RWPE1 (cell line): ENCODE measurements around the gene DLGAP4.
"Not testable (repeated sequence)": the region's sequence is repeated elsewhere in the genome, so short reads cannot be mapped to it uniquely, and the experiment has no call there.

Experiments
- CTCF ChIA-PET: fragments of 350-600 bp; sonication (Branson Sonifier 250); formaldehyde crosslinking; extraction: SDS; loops from one replicate; lab custom pipeline; 2021; lab: Yijun Ruan, JAX
- POLR2A ChIA-PET: fragments of 400-600 bp; formaldehyde crosslinking; extraction: SDS; loops from one replicate; lab custom pipeline; 2020; ENCODE audit warnings: antibody characterized with exemption; ENCODE audit not compliant: low non-redundant PET; lab: Yijun Ruan, JAX
- DNase-seq: peaks from one replicate; pipeline ENCODE4 v3.0.0; 2012; ENCODE audit warnings: low spot score
- H3K27ac ChIP-seq: fragments of 450-650 bp; 2 replicates; pipeline ENCODE4 v1.5.1; 2017
- TF ChIP-seq, protein P1 (sequence below): fragments of 450-650 bp; conservative IDR thresholded peaks from 2 replicates; pipeline ENCODE4 v1.5.1; 2017; ENCODE audit warnings: low read depth, mild to moderate bottlenecking

The DLGAP4 gene

DNA sequence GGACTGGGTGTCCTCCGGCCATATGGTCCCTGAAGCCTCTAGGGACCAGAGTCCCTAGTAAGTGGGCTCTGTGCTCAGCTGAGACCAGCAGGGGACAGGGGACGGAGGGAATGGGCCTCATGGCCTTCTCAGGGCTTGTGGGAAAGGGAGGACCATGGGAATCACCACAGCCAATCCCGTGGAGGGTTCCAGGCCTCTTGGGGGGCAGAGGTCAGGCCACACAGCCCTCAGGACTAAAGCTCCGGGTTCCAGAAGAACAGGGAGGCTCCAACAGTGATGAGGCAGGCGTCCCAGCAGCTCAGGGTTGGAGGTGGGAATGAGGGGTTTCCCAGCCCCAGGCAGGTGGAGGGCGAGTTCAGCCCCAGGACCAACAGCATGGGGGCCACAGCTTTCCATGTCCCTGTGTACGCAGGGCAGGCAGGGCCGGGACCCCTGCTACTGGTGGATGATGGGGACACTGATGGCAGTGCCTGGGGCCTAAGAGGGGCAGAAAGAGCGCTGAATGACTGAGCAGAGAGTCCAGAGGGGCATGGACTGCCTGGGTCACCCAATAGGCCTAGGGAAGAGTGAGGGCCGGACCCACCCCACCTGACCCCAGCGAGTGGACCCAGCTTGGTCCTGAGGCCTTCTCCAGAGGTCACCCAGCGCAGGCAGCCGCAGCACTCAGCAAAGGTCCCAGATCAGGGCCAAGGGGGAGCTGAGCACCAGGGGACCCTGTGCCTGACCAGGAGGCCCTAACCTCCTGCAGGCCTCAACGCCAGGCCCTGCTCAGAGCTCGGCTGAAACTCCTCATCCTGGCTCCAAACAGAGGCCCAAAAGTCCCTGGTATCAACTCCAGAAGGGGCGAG, 244.0 kb downstream of the DLGAP4 start:
- POLR2A ChIA-PET = no interaction called here

DNA sequence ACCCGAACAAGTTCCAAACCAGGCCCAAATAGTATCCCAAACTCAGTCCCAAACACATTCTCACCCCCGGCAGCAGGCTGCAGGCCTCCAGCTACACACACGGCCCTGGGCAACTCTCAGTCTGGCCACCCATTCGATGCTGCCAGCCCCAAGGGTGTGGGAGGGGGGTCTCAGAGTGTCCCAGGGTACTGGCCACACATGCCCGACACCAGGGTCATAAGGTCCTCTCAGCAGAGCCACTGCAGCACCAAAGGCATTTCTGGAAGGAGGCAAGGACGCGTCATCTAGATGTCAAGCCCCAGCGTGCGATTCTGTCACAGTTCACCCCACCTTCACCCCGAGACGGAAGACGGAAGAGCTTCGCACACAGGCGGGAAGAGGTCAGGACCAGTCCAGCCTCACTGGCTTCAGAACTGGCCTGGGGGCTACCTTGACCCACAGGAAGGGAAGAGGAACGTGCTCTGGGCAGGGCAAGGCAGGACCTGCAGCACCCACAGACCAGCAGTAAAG, 244.7 kb downstream of the DLGAP4 start:
- TF ChIP-seq, protein P1, sequence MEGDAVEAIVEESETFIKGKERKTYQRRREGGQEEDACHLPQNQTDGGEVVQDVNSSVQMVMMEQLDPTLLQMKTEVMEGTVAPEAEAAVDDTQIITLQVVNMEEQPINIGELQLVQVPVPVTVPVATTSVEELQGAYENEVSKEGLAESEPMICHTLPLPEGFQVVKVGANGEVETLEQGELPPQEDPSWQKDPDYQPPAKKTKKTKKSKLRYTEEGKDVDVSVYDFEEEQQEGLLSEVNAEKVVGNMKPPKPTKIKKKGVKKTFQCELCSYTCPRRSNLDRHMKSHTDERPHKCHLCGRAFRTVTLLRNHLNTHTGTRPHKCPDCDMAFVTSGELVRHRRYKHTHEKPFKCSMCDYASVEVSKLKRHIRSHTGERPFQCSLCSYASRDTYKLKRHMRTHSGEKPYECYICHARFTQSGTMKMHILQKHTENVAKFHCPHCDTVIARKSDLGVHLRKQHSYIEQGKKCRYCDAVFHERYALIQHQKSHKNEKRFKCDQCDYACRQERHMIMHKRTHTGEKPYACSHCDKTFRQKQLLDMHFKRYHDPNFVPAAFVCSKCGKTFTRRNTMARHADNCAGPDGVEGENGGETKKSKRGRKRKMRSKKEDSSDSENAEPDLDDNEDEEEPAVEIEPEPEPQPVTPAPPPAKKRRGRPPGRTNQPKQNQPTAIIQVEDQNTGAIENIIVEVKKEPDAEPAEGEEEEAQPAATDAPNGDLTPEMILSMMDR = no peak
- DNase-seq = peak; percentile 57
- CTCF ChIA-PET = interaction anchor here (0.7 to 1.5 kb wide), 4 partner anchors 9 to 369 kb away, joined by 3 to 5 read pairs (median 4); partner anchors contain the start of gene MYL9
- POLR2A ChIA-PET = no interaction called here
- peak overlapping the region; percentile 15 for H3K27ac ChIP-seq

More for the DNA sequence above, 244.0 kb downstream of the DLGAP4 start:
- no peak for DNase-seq
- CTCF ChIA-PET = interaction anchor here (0.5 to 1.5 kb wide), 6 partner anchors 8 to 370 kb away, joined by 3 to 5 read pairs (median 3); partner anchors contain the start of genes MYL9 and RAB5IF
- H3K27ac ChIP-seq = peak overlapping the region; percentile 15
- TF ChIP-seq, protein P1 = no peak

- ChIA-PET CTCF (interaction anchor here (0.6 kb wide), 1 partner anchor 355 kb away, joined by 3 read pairs; no protein-coding TSS in a partner anchor), POLR2A (no interaction called here)
- no peak overlapping the region for H3K27ac ChIP-seq
- TF ChIP-seq, protein P1 = no peak
- no peak for DNase-seq
Observed at GRCh38 chr20:36555248-36555647, 249.1 kb downstream of the DLGAP4 start.

DNA sequence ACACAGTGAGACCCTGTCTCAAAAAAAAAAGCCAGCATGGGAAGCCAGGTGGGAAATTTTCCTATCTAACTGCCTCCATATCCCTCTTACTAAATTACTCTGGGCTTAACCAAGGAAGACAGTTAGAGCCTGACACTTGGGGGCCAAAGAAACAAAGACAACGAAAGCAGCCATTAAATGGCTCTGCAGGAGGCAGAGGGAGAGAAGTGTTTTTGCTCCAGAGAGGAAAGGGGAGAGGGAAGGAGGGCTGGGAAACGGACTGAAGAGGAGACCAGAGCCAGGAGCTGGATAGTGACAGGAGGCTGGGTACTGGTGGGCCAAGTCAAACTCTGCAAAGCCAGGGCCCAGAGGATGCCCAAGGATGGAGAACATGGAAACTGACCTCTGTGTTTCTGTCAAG, 256.6 kb downstream of the DLGAP4 start:
- no peak overlapping the region for H3K27ac ChIP-seq
- CTCF ChIA-PET = interaction anchor here (0.7 to 1.3 kb wide), 3 partner anchors 10 to 235 kb away, joined by 3 to 4 read pairs (median 3); partner anchors contain the start of genes MYL9 and TGIF2
- TF ChIP-seq, protein P1 = no peak
- DNase-seq = no peak
- POLR2A ChIA-PET = no interaction called here

GRCh38 chr20:36563374-36563773, 257.2 kb downstream of the DLGAP4 start:
- TF ChIP-seq, protein P1 = no peak
- no peak for DNase-seq
- ChIA-PET CTCF (no interaction called here), POLR2A (no interaction called here)
- H3K27ac ChIP-seq = no peak overlapping the region

DNA sequence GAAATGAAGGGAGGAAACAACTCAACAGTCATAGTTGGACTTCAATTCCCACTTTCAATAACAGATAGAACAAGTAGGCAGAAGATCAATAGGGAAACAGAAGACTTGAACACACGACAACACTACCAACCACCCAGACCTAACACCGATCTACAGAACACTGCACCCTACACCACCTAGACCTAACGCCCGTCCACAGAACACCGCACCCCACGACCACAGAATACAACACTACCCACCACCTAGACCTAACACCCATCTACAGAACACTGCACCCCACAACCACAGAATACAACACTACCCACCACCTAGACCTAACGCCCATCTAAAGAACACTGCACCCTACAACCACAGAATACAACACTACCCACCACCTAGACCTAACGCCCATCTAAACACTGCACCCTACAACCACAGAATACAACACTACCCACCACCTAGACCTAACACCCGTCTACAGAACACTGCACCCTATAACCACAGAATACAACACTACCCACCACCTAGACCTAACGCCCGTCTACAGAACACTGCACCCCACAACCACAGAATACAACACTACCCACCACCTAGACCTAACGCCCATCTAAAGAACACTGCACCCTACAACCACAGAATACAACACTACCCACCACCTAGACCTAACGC, 258.1 kb downstream of the DLGAP4 start:
- DNase-seq, CTCF ChIA-PET, H3K27ac ChIP-seq, POLR2A ChIA-PET: not testable (repeated sequence)

DNA sequence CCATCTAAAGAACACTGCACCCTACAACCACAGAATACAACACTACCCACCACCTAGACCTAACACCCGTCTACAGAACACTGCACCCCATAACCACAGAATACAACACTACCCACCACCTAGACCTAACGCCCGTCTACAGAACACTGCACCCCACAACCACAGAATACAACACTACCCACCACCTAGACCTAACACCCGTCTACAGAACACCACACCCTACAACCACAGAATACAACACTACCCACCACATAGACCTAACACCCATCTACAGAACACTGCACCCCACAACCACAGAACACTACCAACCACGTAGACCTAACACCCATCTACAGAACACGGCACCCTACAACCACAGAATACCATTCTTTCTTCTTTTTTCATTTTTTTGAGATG, 258.6 kb downstream of the DLGAP4 start:
- POLR2A ChIA-PET, DNase-seq, H3K27ac ChIP-seq: not testable (repeated sequence)
- CTCF ChIA-PET = interaction anchor here (0.6 to 1.0 kb wide), 3 partner anchors 12 to 40 kb away, joined by 3 to 4 read pairs (median 4); no protein-coding TSS in a partner anchor
